H1 (cell line): ENCODE measurements around the gene CWF19L1. TPM values are rescaled to one million over a fixed set of nuclear protein-coding genes. Genes with fewer than 3 reads are reported as not detected.

Source experiments
- CTCF ChIA-PET: fragments of 300-600 bp; sonication (Branson Sonifier 250); formaldehyde crosslinking; loops from one replicate; lab custom pipeline; 2021; ENCODE audit not compliant: partially characterized antibody; lab: Charles Lee
- POLR2A ChIA-PET: fragments of 300-600 bp; sonication (Branson Sonifier 250); formaldehyde crosslinking; loops from one replicate; lab custom pipeline; 2021; ENCODE audit warnings: inconsistent platforms; ENCODE audit not compliant: partially characterized antibody; lab: Charles Lee
- DNase-seq, 2 experiments: peaks; one replicate each; pipeline versions ENCODE4 v3.0.0 to v3.0.0-alpha.2; 2010 to 2022; ENCODE audit warnings: low spot score in 2 of 2, low read depth in 1 of 2, mixed read lengths in 1 of 2
- FAIRE-seq: peaks from 2 replicates; lab custom pipeline; 2011; peaks lifted over from hg19 to GRCh38; lab: Jason Lieb, UNC
- H2AFZ ChIP-seq: 2 replicates; pipeline ENCODE4 v1.8.1; 2012; ENCODE audit warnings: low read length, inconsistent platforms
- H2AK5ac ChIP-seq: 2 replicates; pipeline ENCODE4 v1.6.1; 2013; ENCODE audit warnings: low read depth, low read length
- H2BK120ac ChIP-seq: replicated peaks from 2 replicates; pipeline ENCODE3; 2013; ENCODE audit warnings: low read depth, low read length, inconsistent platforms
- H2BK12ac ChIP-seq: 2 replicates; pipeline ENCODE4 v1.6.1; 2013; ENCODE audit warnings: low read depth, low read length
- H2BK15ac ChIP-seq: 2 replicates; pipeline ENCODE4 v1.6.1; 2013; ENCODE audit warnings: low read length
- H2BK20ac ChIP-seq: 2 replicates; pipeline ENCODE4 v1.6.1; 2013; ENCODE audit warnings: low read length
- H2BK5ac ChIP-seq: 2 replicates; pipeline ENCODE4 v1.6.1; 2013; ENCODE audit warnings: low read depth, low read length
- H3K14ac ChIP-seq: 2 replicates; pipeline ENCODE4 v1.6.1; 2013; ENCODE audit warnings: inconsistent platforms; ENCODE audit not compliant: insufficient read length
- H3K18ac ChIP-seq: 2 replicates; pipeline ENCODE4 v1.6.1; 2013; ENCODE audit warnings: low read length; ENCODE audit errors: extremely low read depth
- H3K23ac ChIP-seq: 2 replicates; pipeline ENCODE4 v1.6.1; 2013; ENCODE audit warnings: inconsistent platforms; ENCODE audit not compliant: insufficient read length
- H3K23me2 ChIP-seq: 2 replicates; pipeline ENCODE4 v1.6.1; 2013; ENCODE audit warnings: low read depth, low read length
- H3K27ac ChIP-seq: 2 replicates; pipeline ENCODE4 v1.6.1; 2011; ENCODE audit warnings: low read depth, low read length, inconsistent platforms
- H3K27me3 ChIP-seq, 4 experiments: replicated peaks in 1 of 4; 1 replicate in 1 of 4; 2 replicates in 3 of 4; pipeline versions ENCODE4 v1.6.1 to v1.8.1; 2011 to 2013; ENCODE audit warnings: low read length in 3 of 4, mild to moderate bottlenecking in 3 of 4, inconsistent platforms in 2 of 4, mixed read lengths in 2 of 4, moderate library complexity in 1 of 4; ENCODE audit not compliant: control insufficient read depth in 3 of 4, insufficient read depth in 3 of 4; ENCODE audit errors: extremely low read depth in 1 of 4
- H3K36me3 ChIP-seq, 4 experiments: 2 replicates each; pipeline versions ENCODE4 v1.6.1 to v1.8.1; 2011 to 2013; ENCODE audit warnings: mild to moderate bottlenecking in 4 of 4, low read length in 3 of 4, moderate library complexity in 2 of 4, control low read depth in 1 of 4, inconsistent platforms in 1 of 4; ENCODE audit not compliant: insufficient read depth in 4 of 4, control insufficient read depth in 2 of 4
- H3K4ac ChIP-seq: replicated peaks from 2 replicates; pipeline ENCODE3; 2013; ENCODE audit warnings: low read length, low read depth, mixed read lengths, inconsistent platforms; ENCODE audit not compliant: insufficient read length
- H3K4me1 ChIP-seq, 4 experiments: replicated peaks in 1 of 4; 1 replicate in 1 of 4; 2 replicates in 3 of 4; pipeline versions ENCODE4 v1.6.1 to v1.8.1; 2011 to 2013; ENCODE audit warnings: low read length in 3 of 4, inconsistent platforms in 2 of 4, mixed read lengths in 1 of 4; ENCODE audit not compliant: insufficient read depth in 4 of 4, control insufficient read depth in 3 of 4
- H3K4me2 ChIP-seq, 2 experiments: 2 replicates each; pipeline versions ENCODE4 v1.6.1 to v1.8.1; 2011 to 2013; ENCODE audit warnings: low read depth in 2 of 2, low read length in 2 of 2, control low read depth in 1 of 2, inconsistent platforms in 1 of 2, mild to moderate bottlenecking in 1 of 2; ENCODE audit not compliant: insufficient read depth in 1 of 2
- H3K4me3 ChIP-seq, 4 experiments: fragments of 200-600, 300-600 bp in 1 of 4; sonication (generic), shearing (Covaris generic), sonication (Bioruptor Twin) in 1 of 4; 2 replicates each; pipeline versions ENCODE4 v1.5.1 to v1.8.1; 2011 to 2016; ENCODE audit warnings: low read length in 4 of 4, low read depth in 3 of 4, control low read depth in 2 of 4, inconsistent platforms in 2 of 4, mild to moderate bottlenecking in 2 of 4, mixed read lengths in 1 of 4, moderate library complexity in 1 of 4; ENCODE audit not compliant: insufficient read depth in 2 of 4; ENCODE audit errors: extremely low read depth in 1 of 4
- H3K56ac ChIP-seq: replicated peaks from 2 replicates; pipeline ENCODE3; 2013; ENCODE audit warnings: low read depth, mild to moderate bottlenecking, mixed read lengths, low read length, inconsistent platforms; ENCODE audit not compliant: insufficient read length
- H3K79me1 ChIP-seq: 2 replicates; pipeline ENCODE4 v1.6.1; 2013; ENCODE audit warnings: low read depth, low read length, control low read depth
- H3K79me2 ChIP-seq, 2 experiments: 2 replicates each; pipeline versions ENCODE4 v1.6.1 to v1.8.1; 2012 to 2013; ENCODE audit warnings: low read length in 2 of 2, mild to moderate bottlenecking in 2 of 2, inconsistent platforms in 1 of 2; ENCODE audit not compliant: insufficient read depth in 2 of 2, control insufficient read depth in 1 of 2
- H3K9ac ChIP-seq, 4 experiments: replicated peaks in 1 of 4; 1 replicate in 1 of 4; 2 replicates in 3 of 4; pipeline versions ENCODE4 v1.6.1 to v1.8.1; 2011 to 2013; ENCODE audit warnings: low read depth in 3 of 4, low read length in 3 of 4, control low read depth in 2 of 4, mild to moderate bottlenecking in 2 of 4, moderate library complexity in 2 of 4, inconsistent platforms in 1 of 4; ENCODE audit errors: extremely low read depth in 1 of 4
- H3K9me3 ChIP-seq, 2 experiments: 2 replicates each; pipeline versions ENCODE4 v1.6.1 to v1.8.1; 2012 to 2013; ENCODE audit warnings: mild to moderate bottlenecking in 2 of 2, moderate library complexity in 2 of 2, control low read depth in 1 of 2, inconsistent platforms in 1 of 2, low read depth in 1 of 2, low read length in 1 of 2, mixed read lengths in 1 of 2; ENCODE audit not compliant: insufficient read depth in 2 of 2
- H4K20me1 ChIP-seq, 2 experiments: replicated peaks in 1 of 2; 2 replicates each; pipeline versions ENCODE3 to v1.8.1; 2011 to 2013; ENCODE audit warnings: inconsistent platforms in 2 of 2, low read length in 2 of 2, mild to moderate bottlenecking in 1 of 2; ENCODE audit not compliant: insufficient read depth in 2 of 2, control insufficient read depth in 1 of 2
- H4K5ac ChIP-seq: 2 replicates; pipeline ENCODE4 v1.6.1; 2013; ENCODE audit warnings: low read length, low read depth, mixed read lengths, inconsistent platforms; ENCODE audit not compliant: insufficient read length
- H4K8ac ChIP-seq: 2 replicates; pipeline ENCODE4 v1.8.0; 2013; ENCODE audit warnings: mild to moderate bottlenecking, moderate library complexity, low read length, inconsistent platforms; ENCODE audit not compliant: insufficient read depth; ENCODE audit errors: extremely low read depth
- H4K91ac ChIP-seq: replicated peaks from 2 replicates; pipeline ENCODE3; 2013; ENCODE audit warnings: low read length, mixed read lengths, inconsistent platforms; ENCODE audit not compliant: insufficient read length
- BACH1 ChIP-seq: IDR thresholded peaks from 2 replicates; pipeline ENCODE4 v1.6.1; 2012; ENCODE audit warnings: low read length, improper control_type of control experiment
- GABPA ChIP-seq: IDR thresholded peaks from 2 replicates; pipeline ENCODE4 v1.6.1; 2011; ENCODE audit warnings: mild to moderate bottlenecking, low read length, moderate library complexity, borderline replicate concordance; ENCODE audit not compliant: insufficient read depth
- KDM1A ChIP-seq: fragments of 200-600, 300-600 bp; sonication (generic); IDR thresholded peaks from 2 replicates; pipeline ENCODE4 v1.7.1; 2016; ENCODE audit warnings: mild to moderate bottlenecking, low read length, borderline replicate concordance
- NANOG ChIP-seq: IDR thresholded peaks from 2 replicates; pipeline ENCODE4 v1.6.1; 2011; ENCODE audit warnings: low read length, low read depth, mild to moderate bottlenecking, inconsistent platforms; ENCODE audit not compliant: insufficient read depth, poor library complexity, severe bottlenecking
- POLR2AphosphoS5 ChIP-seq: IDR thresholded peaks from 2 replicates; pipeline ENCODE4 v1.6.1; 2011; ENCODE audit warnings: low read depth, low read length
- TCF12 ChIP-seq: IDR thresholded peaks from 2 replicates; pipeline ENCODE4 v1.6.1; 2011; ENCODE audit warnings: low read depth, mild to moderate bottlenecking, low read length
- USF2 ChIP-seq: IDR thresholded peaks from 2 replicates; pipeline ENCODE4 v1.6.1; 2011; ENCODE audit warnings: low read length, improper control_type of control experiment
- WGBS, 2 experiments: shearing (Covaris generic) in 1 of 2; methylation state at CpG; one replicate each; pipeline versions ENCODE4 v1.1.6 to v1.1.7; 2013 to 2015; ENCODE audit warnings: low lambda C conversion rate in 2 of 2, mixed read lengths in 2 of 2, inconsistent platforms in 1 of 2, low coverage in 1 of 2, missing lambda C conversion rate in 1 of 2; ENCODE audit not compliant: insufficient replicate concordance in 2 of 2, insufficient coverage in 1 of 2, insufficient read length in 1 of 2; ENCODE audit errors: extremely low coverage in 1 of 2, missing lambda C conversion rate in 1 of 2; 5-methylcytosine and 5-hydroxymethylcytosine counted together
- polyA plus RNA-seq, 7 experiments: library from polyadenylated mRNA; depleted of rRNA in 3 of 7; stranded (reverse) in 5 of 7; unstranded in 2 of 7; fragments of >200 nt in 5 of 7; fragments of 200-250 nt in 2 of 7; gene quantifications; 1 replicate in 5 of 7; 2 replicates in 1 of 7; 4 replicates in 1 of 7; pipeline versions ENCODE4 v1.2.1 to v1.2.3, GENCODE V29; 2011 to 2013; ENCODE audit warnings: missing spikeins in 2 of 7, mixed read lengths in 2 of 7
- total RNA-seq: library from RNA; stranded (reverse); fragmentation: NEBNext Ultra II Directional; extraction: Animal tissue kit (Norgen Biotek cat#: 25700); gene quantifications from 2 replicates; pipeline ENCODE4 v1.2.1, GENCODE V29; 2021

Gene CWF19L1
- total and polyA plus RNA-seq, 2 of the 8 experiments (the other 6 are each of a cell fraction or from before 2014, with no cell fraction given) = 11.1 to 29.9 TPM

GRCh38 chr10:100183481-100183880 lies 84.0 kb downstream of the CWF19L1 start:
- H3K9me3 ChIP-seq = no peaks in the 10 kb centered on the region
- H3K23me2 ChIP-seq = peaks cover 12% of the 10 kb centered on the region
- no peak overlapping the region for H2BK120ac ChIP-seq
- H3K4me1 ChIP-seq = peaks cover 0 to 4% (median 0%) of the 10 kb centered on the region in 4 experiments; a peak in 2 of 7 replicates
- no peak overlapping the region for H3K14ac ChIP-seq
- no peak overlapping the region for H3K27ac ChIP-seq
- no peak overlapping the region for H3K4me2 ChIP-seq
- no peak overlapping the region for H3K9ac ChIP-seq
- ChIA-PET POLR2A (interaction anchor here (1.5 kb wide), 1 partner anchor 8 kb away, joined by 5 read pairs; no protein-coding TSS in a partner anchor), CTCF (interaction anchor here (0.6 kb wide), 1 partner anchor 56 kb away, joined by 3 read pairs; no protein-coding TSS in a partner anchor)
- H3K4ac ChIP-seq = no peak overlapping the region
- H3K79me2 ChIP-seq = peaks cover 0 to 26% of the 10 kb centered on the region in 2 experiments; a peak in 2 of 4 replicates
- H4K8ac ChIP-seq = no peak overlapping the region
- H4K5ac ChIP-seq = no peak overlapping the region
- no peaks in the 10 kb centered on the region for H4K20me1 ChIP-seq
- no peak overlapping the region for H2BK15ac ChIP-seq
- no peak overlapping the region for H2BK20ac ChIP-seq
- no peak overlapping the region for H3K18ac ChIP-seq
- H4K91ac ChIP-seq = no peak overlapping the region
- no peak overlapping the region for H3K23ac ChIP-seq
- H3K4me3 ChIP-seq = no peak overlapping the region
- DNase-seq = no peak
- WGBS, 2 experiments = 89% methylated on average over 3 of the region's 3 CpGs; no CpG with 5 or more reads in 1 of the 2 experiments
- FAIRE-seq = no peak
- no peak overlapping the region for H2AFZ ChIP-seq
- H3K27me3 ChIP-seq = no peaks in the 10 kb centered on the region
- TF ChIP-seq GABPA (no peak), BACH1 (no peak), KDM1A (no peak), TCF12 (no peak), NANOG (no peak), USF2 (no peak), POLR2AphosphoS5 (no peak)
- H3K36me3 ChIP-seq = peaks cover 2 to 11% (median 4%) of the 10 kb centered on the region in 4 experiments; a peak in 5 of 8 replicates
- H2AK5ac ChIP-seq = no peak overlapping the region
- H3K56ac ChIP-seq = no peak overlapping the region
- no peak overlapping the region for H2BK5ac ChIP-seq
- no peak overlapping the region for H2BK12ac ChIP-seq
- H3K79me1 ChIP-seq = no peaks in the 10 kb centered on the region
